ENCODE data around the gene F12.

The F12 gene

DNA sequence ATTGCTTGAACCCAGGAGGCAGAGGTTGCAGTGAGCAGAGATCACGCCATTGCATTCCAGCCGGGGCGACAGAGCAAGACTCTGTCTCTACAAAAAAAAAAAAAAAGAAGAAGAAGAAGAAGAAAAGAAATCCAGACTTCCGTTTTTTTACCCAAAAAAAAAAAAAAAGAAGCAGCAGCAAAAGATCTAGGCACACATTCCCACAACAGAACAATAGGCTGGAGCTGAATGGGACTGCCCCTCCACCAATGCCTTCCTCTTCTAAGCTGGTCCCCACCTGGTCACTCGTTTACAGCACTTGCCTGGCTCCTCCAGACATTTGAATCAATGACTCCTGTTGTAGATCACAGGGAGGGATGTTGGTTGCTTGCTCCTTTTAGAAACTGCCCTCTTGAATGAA lies 56.3 kb downstream of the F12 start:
- Histone ChIP-seq H4K8ac (ENCODE audit: low read length) (no peak overlapping the region), H2BK120ac (ENCODE audit: low read depth, low read length) (no peak overlapping the region), H3K18ac (ENCODE audit: low read depth in 1 of 2, low read length in 2 of 2) (no peak overlapping the region), H3K4me1 (ENCODE audit: control insufficient read depth, insufficient read depth, low read depth, low read length) (peaks cover 26% of the 10 kb centered on the region), H3K14ac (ENCODE audit: low read length in 2 of 2) (no peak overlapping the region), H3K4me3 (ENCODE audit: insufficient read depth in 1 of 2, low read depth in 1 of 2, low read length in 2 of 2) (no peak overlapping the region), H3K36me3 (ENCODE audit: control insufficient read depth in 1 of 2, insufficient read depth in 2 of 2, low read depth in 1 of 2, low read length in 2 of 2) (peaks cover 5 to 14% of the 10 kb centered on the region in 2 experiments), H2AFZ (ENCODE audit: low read depth, low read length) (no peak overlapping the region), H3K4me2 (ENCODE audit: low read length, poor library complexity, severe bottlenecking) (no peak overlapping the region), H3K27me3 (ENCODE audit: control insufficient read depth in 1 of 2, insufficient read depth in 1 of 2, low read length in 2 of 2) (peaks cover 0 to 23% of the 10 kb centered on the region in 2 experiments), H3K79me1 (replicated peaks; ENCODE audit: low read length, poor library complexity, severe bottlenecking) (no peaks in the 10 kb centered on the region), H2BK5ac (ENCODE audit: low read depth, low read length, poor library complexity, severe bottlenecking) (no peak overlapping the region), H3K23ac (ENCODE audit: low read length in 2 of 2) (no peak overlapping the region), H2BK15ac (ENCODE audit: low read depth, poor library complexity, severe bottlenecking) (no peak overlapping the region), H2AK5ac (ENCODE audit: low read length, severe bottlenecking) (no peak overlapping the region), H3K9me3 (ENCODE audit: control insufficient read depth, low read length) (peaks cover 7% of the 10 kb centered on the region), H3K9ac (ENCODE audit: low read length) (no peak overlapping the region), H3K27ac (ENCODE audit: low read length, poor library complexity, severe bottlenecking) (no peak overlapping the region), H2BK12ac (ENCODE audit: low read length in 2 of 2) (no peak overlapping the region), H4K91ac (ENCODE audit: low read length) (no peak overlapping the region), H3K4ac (ENCODE audit: low read depth in 1 of 2, low read length in 2 of 2) (no peak overlapping the region)
- 57% methylated on average over 1 of the region's 5 CpGs for WGBS
- no peak for DNase-seq
